ENCODE data around the gene TNFSF4. TPM values are rescaled to one million over a fixed set of nuclear protein-coding genes. Genes with fewer than 3 reads are reported as not detected.

The TNFSF4 gene
- total RNA-seq, 2 experiments from 2014 or later = 0.17 to 0.33 TPM

DNA sequence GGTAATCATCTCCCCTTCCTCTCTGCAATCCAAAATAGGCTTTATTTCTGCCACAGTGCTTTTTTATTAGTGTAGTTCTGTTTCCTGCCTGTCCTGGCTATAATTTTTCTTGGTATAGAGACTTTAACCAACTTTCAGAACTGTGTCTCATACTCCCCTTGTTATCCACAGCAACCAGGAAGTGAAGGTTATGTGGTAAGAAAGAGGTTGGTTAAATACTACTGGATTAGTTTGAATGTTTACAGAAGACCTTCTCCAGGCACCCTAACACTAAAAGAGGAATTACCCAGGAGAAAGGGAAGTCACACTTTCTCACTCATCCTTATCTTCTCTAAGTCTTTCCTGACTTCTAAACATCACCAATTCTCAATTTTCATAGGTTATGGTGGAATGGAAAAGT, 17.8 kb upstream of the TNFSF4 start:
- CTCF ChIA-PET = no interaction called here
- H3K4me3 Mint-ChIP-seq = no peak overlapping the region
- intact Hi-C loops (cut with DNase I, micrococcal nuclease) = no loop called here
- H3K4me1 Mint-ChIP-seq (ENCODE audit: low read depth) = no peaks in the 10 kb centered on the region
- ATAC-seq (ENCODE audit: poor library complexity) (no peak), DNase-seq (no peak)
- H3K27ac Mint-ChIP-seq = no peak overlapping the region
- Histone ChIP-seq H3K4me3 (ENCODE audit: low read length) (no peak overlapping the region), H3K27ac (ENCODE audit: low read depth in 1 of 2, low read length in 2 of 2) (no peak overlapping the region), H3K36me3 (ENCODE audit: insufficient read depth, low read length) (no peaks in the 10 kb centered on the region), H3K9me3 (ENCODE audit: control insufficient read depth in 1 of 2, insufficient read depth in 1 of 2, low read length in 2 of 2) (peaks cover 0 to 7% of the 10 kb centered on the region in 2 experiments), H3K4me1 (ENCODE audit: insufficient read depth, low read length) (no peaks in the 10 kb centered on the region), H3K27me3 (ENCODE audit: control insufficient read depth in 1 of 2, insufficient read depth in 2 of 2, low read length in 2 of 2) (no peaks in the 10 kb centered on the region)
- TF ChIP-seq, protein P1, sequence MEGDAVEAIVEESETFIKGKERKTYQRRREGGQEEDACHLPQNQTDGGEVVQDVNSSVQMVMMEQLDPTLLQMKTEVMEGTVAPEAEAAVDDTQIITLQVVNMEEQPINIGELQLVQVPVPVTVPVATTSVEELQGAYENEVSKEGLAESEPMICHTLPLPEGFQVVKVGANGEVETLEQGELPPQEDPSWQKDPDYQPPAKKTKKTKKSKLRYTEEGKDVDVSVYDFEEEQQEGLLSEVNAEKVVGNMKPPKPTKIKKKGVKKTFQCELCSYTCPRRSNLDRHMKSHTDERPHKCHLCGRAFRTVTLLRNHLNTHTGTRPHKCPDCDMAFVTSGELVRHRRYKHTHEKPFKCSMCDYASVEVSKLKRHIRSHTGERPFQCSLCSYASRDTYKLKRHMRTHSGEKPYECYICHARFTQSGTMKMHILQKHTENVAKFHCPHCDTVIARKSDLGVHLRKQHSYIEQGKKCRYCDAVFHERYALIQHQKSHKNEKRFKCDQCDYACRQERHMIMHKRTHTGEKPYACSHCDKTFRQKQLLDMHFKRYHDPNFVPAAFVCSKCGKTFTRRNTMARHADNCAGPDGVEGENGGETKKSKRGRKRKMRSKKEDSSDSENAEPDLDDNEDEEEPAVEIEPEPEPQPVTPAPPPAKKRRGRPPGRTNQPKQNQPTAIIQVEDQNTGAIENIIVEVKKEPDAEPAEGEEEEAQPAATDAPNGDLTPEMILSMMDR (IDR thresholded peaks at IDR 0.05) = no peak
- H3K27me3 Mint-ChIP-seq = no peaks in the 10 kb centered on the region
- peaks cover 14% of the 10 kb centered on the region for H3K36me3 Mint-ChIP-seq (ENCODE audit: low read depth)
- POLR2A ChIA-PET = no interaction called here
- H3K9me3 Mint-ChIP-seq = peaks cover 4% of the 10 kb centered on the region

GRCh38 chr1:173224280-173224892, 17.3 kb upstream of the TNFSF4 start:
- CTCF ChIA-PET = no interaction called here
- H3K9me3 Mint-ChIP-seq = peaks cover 4% of the 10 kb centered on the region
- H3K27me3 Mint-ChIP-seq = no peaks in the 10 kb centered on the region
- H3K9me3 ChIP-seq (ENCODE audit: control insufficient read depth in 1 of 2, insufficient read depth in 1 of 2, low read length in 2 of 2) = peaks cover 0 to 7% of the 10 kb centered on the region in 2 experiments
- H3K36me3 Mint-ChIP-seq (ENCODE audit: low read depth) = peaks cover 9% of the 10 kb centered on the region
- DNase-seq (no peak), ATAC-seq (ENCODE audit: poor library complexity) (no peak)
- TF ChIP-seq, protein P1 (IDR thresholded peaks at IDR 0.05) = no peak
- H3K27ac ChIP-seq (ENCODE audit: low read depth in 1 of 2, low read length in 2 of 2) = no peak overlapping the region
- no peak overlapping the region for H3K4me3 Mint-ChIP-seq
- POLR2A ChIA-PET = no interaction called here
- no peak overlapping the region for H3K27ac Mint-ChIP-seq
- no peak overlapping the region for H3K4me3 ChIP-seq (ENCODE audit: low read length)
- no peaks in the 10 kb centered on the region for H3K4me1 Mint-ChIP-seq (ENCODE audit: low read depth)
- intact Hi-C loops (cut with DNase I, micrococcal nuclease) = no loop called here
- no peaks in the 10 kb centered on the region for H3K36me3 ChIP-seq (ENCODE audit: insufficient read depth, low read length)
- no peaks in the 10 kb centered on the region for H3K27me3 ChIP-seq (ENCODE audit: control insufficient read depth in 1 of 2, insufficient read depth in 2 of 2, low read length in 2 of 2)
- H3K4me1 ChIP-seq (ENCODE audit: insufficient read depth, low read length) = no peaks in the 10 kb centered on the region

DNA sequence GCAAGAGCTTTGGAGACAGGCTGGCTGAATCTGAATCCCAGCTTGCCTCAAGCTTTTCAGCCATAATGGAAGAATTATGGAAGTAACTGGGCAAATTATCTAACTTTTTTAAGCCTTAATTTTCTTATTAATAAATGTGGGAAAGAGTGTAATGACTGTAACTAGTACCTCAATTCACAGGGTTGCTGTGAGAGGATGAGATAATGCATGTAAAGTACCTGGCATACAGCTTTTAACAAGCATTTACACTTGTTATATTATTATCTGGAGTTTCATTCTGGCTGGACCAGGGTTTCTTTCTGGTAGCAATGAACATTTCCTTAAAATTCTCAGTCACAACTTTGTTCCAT, 15.9 kb upstream of the TNFSF4 start:
- H3K4me1 Mint-ChIP-seq (ENCODE audit: low read depth) = no peaks in the 10 kb centered on the region
- ChIA-PET POLR2A (interaction anchor here (1.0 kb wide), 1 partner anchor 14 kb away, joined by 3 read pairs; no protein-coding TSS in a partner anchor), CTCF (interaction anchor here (1.2 kb wide), 1 partner anchor 18 kb away, joined by 3 read pairs; no protein-coding TSS in a partner anchor)
- ATAC-seq (ENCODE audit: poor library complexity) = no peak
- H3K36me3 Mint-ChIP-seq (ENCODE audit: low read depth) = no peaks in the 10 kb centered on the region
- H3K27me3 Mint-ChIP-seq = no peaks in the 10 kb centered on the region
- H3K4me3 Mint-ChIP-seq = no peak overlapping the region
- H3K27ac Mint-ChIP-seq = no peak overlapping the region
- Histone ChIP-seq H3K36me3 (ENCODE audit: insufficient read depth, low read length) (no peaks in the 10 kb centered on the region), H3K27me3 (ENCODE audit: control insufficient read depth in 1 of 2, insufficient read depth in 2 of 2, low read length in 2 of 2) (no peaks in the 10 kb centered on the region), H3K27ac (ENCODE audit: low read depth in 1 of 2, low read length in 2 of 2) (no peak overlapping the region), H3K9me3 (ENCODE audit: control insufficient read depth in 1 of 2, insufficient read depth in 1 of 2, low read length in 2 of 2) (peaks cover 0 to 7% of the 10 kb centered on the region in 2 experiments), H3K4me1 (ENCODE audit: insufficient read depth, low read length) (no peaks in the 10 kb centered on the region), H3K4me3 (ENCODE audit: low read length) (no peak overlapping the region)
- intact Hi-C loops (cut with DNase I, micrococcal nuclease) = no loop called here
- TF ChIP-seq, protein P1 (IDR thresholded peaks at IDR 0.05) = no peak
- DNase-seq = no peak
- no peaks in the 10 kb centered on the region for H3K9me3 Mint-ChIP-seq

All from CD4-positive, alpha-beta T cell (primary cell).